ENCODE results near the gene TCHHL1. TPM values are rescaled to one million over a fixed set of nuclear protein-coding genes. Genes with fewer than 3 reads are reported as not detected.
A peak's percentile ranks its signal among the peaks of the same experiment; 100 is the strongest.

TCHHL1 gene
- total RNA-seq, 1 donor from 2014 or later: not detected

GRCh38 chr1:152072311-152072710 lies 16.6 kb downstream of the TCHHL1 start:
- intact Hi-C loops (cut with micrococcal nuclease): no loop called here
- Mint-ChIP-seq H3K4me3 (ENCODE audit: low read depth) (no peak overlapping the region), H3K36me3 (ENCODE audit: low read depth) (no peaks in the 10 kb centered on the region), H3K9me3 (no peaks in the 10 kb centered on the region), H3K27ac (no peak overlapping the region), H3K4me1 (ENCODE audit: low read depth) (no peaks in the 10 kb centered on the region), H3K27me3 (ENCODE audit: low read depth) (peaks cover 40% of the 10 kb centered on the region)
- no peak for DNase-seq (ENCODE audit: low spot score)

DNA sequence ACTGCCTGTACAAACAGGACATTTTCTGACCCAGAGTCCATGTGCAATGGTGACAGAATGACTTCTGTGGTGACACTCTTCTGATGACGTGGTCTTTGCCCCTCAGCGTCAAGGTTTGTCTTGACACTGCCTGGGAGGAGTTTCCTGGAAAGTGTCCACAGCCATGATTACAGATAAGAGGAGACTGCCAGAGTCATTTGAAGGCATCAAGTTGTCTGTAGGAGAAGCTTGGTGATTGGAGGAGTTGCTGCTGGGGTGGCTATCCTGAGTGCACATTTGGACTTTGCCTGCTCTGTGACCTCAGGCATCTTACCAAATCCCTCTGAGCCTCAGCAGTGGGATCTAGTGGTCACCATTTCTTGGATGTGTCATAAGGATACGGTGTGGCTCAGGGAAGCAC lies 17.7 kb downstream of the TCHHL1 start:
- no peaks in the 10 kb centered on the region for H3K9me3 Mint-ChIP-seq
- H3K27ac Mint-ChIP-seq: no peak overlapping the region
- H3K4me3 Mint-ChIP-seq (ENCODE audit: low read depth): no peak overlapping the region
- H3K4me1 Mint-ChIP-seq (ENCODE audit: low read depth): no peaks in the 10 kb centered on the region
- no peaks in the 10 kb centered on the region for H3K36me3 Mint-ChIP-seq (ENCODE audit: low read depth)
- no peak for DNase-seq (ENCODE audit: low spot score)
- peaks cover 48% of the 10 kb centered on the region for H3K27me3 Mint-ChIP-seq (ENCODE audit: low read depth)
- intact Hi-C loops (cut with micrococcal nuclease): no loop called here

GRCh38 chr1:152067929-152068328 lies 20.9 kb downstream of the TCHHL1 start:
- intact Hi-C loops (cut with micrococcal nuclease): no loop called here
- no peaks in the 10 kb centered on the region for H3K36me3 Mint-ChIP-seq (ENCODE audit: low read depth)
- H3K27me3 Mint-ChIP-seq (ENCODE audit: low read depth): peaks cover 41% of the 10 kb centered on the region
- H3K27ac Mint-ChIP-seq: no peak overlapping the region
- no peaks in the 10 kb centered on the region for H3K9me3 Mint-ChIP-seq
- no peak overlapping the region for H3K4me3 Mint-ChIP-seq (ENCODE audit: low read depth)
- DNase-seq (ENCODE audit: low spot score): no peak
- no peaks in the 10 kb centered on the region for H3K4me1 Mint-ChIP-seq (ENCODE audit: low read depth)

DNA sequence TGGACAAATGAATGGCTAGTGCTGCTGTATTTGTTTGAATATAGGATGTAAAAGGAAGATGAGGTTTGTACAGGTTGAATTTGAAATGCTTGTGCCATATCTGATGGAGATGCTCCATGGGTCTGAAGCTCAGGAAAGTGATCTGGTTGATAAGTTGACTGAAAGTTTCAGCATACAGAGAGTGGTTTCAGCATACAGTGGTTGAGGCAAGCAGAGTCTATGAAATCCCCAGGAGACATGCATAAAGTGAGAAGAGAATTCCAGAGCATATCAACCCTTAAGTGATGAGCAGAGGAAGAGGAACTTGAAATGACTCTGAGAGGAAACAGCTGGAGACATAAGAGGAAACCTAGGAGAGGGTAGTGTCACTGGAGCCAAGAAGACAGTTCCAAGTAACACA lies 21.7 kb downstream of the TCHHL1 start:
- DNase-seq (ENCODE audit: low spot score): no peak
- Mint-ChIP-seq H3K9me3 (no peaks in the 10 kb centered on the region), H3K27ac (no peak overlapping the region), H3K27me3 (ENCODE audit: low read depth) (peaks cover 37% of the 10 kb centered on the region), H3K4me1 (ENCODE audit: low read depth) (no peaks in the 10 kb centered on the region), H3K36me3 (ENCODE audit: low read depth) (no peaks in the 10 kb centered on the region), H3K4me3 (ENCODE audit: low read depth) (no peak overlapping the region)
- intact Hi-C loops (cut with micrococcal nuclease): no loop called here

DNA sequence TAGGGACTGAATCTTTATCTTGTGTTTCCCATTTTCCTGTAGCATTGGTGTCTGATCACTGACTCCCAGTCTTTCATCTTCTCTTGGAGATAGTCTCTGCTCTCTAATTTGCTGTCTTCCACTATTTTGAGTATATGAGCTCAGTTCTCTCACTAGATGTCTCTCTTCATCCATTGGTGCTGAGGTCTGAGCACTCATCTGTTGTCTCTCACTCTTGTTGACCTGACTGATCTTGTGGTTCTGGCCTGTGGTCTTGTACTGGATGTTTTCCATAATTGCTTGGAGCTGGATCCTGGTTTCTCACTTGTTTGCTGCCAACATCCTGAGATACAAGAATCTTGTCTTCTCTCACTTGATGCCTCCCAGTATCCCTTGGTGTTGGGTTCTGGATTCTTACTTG lies 26.9 kb downstream of the TCHHL1 start:
- no peaks in the 10 kb centered on the region for H3K4me1 Mint-ChIP-seq (ENCODE audit: low read depth)
- H3K4me3 Mint-ChIP-seq (ENCODE audit: low read depth): no peak overlapping the region
- no peak overlapping the region for H3K27ac Mint-ChIP-seq
- intact Hi-C loops (cut with micrococcal nuclease): no loop called here
- H3K9me3 Mint-ChIP-seq: no peaks in the 10 kb centered on the region
- peaks cover 23% of the 10 kb centered on the region for H3K27me3 Mint-ChIP-seq (ENCODE audit: low read depth)
- no peak for DNase-seq (ENCODE audit: low spot score)
- H3K36me3 Mint-ChIP-seq (ENCODE audit: low read depth): no peaks in the 10 kb centered on the region

DNA sequence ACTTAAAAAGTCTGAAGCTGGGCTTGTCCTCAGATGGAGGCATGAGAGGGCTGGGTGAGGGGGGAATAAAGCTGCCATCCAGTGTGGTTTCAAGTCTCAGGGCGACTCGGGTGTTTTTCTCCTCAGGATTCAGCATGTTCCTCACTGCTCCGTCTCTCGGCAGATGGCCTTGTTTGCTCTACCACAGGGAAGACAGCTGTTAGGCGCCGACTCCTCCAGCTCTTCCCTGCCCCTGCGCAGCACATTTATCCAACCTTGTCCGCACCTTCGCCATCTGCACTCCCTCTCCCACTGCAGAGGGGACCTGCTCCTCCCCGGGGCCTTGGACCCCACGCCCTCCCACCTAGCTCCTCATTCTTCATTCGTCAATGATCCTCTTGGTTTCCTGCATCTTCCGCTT lies 35.5 kb downstream of the TCHHL1 start:
- peaks cover 39% of the 10 kb centered on the region for H3K27me3 Mint-ChIP-seq (ENCODE audit: low read depth)
- H3K4me3 Mint-ChIP-seq (ENCODE audit: low read depth): no peak overlapping the region
- no peaks in the 10 kb centered on the region for H3K36me3 Mint-ChIP-seq (ENCODE audit: low read depth)
- H3K4me1 Mint-ChIP-seq (ENCODE audit: low read depth): peaks cover 9% of the 10 kb centered on the region
- H3K27ac Mint-ChIP-seq: no peak overlapping the region
- intact Hi-C loops (cut with micrococcal nuclease): loop anchor here (2.0 to 5.0 kb wide), 3 partner anchors 59 to 405 kb away; no protein-coding TSS in a partner anchor
- DNase-seq (ENCODE audit: low spot score): no peak
- no peaks in the 10 kb centered on the region for H3K9me3 Mint-ChIP-seq

DNA sequence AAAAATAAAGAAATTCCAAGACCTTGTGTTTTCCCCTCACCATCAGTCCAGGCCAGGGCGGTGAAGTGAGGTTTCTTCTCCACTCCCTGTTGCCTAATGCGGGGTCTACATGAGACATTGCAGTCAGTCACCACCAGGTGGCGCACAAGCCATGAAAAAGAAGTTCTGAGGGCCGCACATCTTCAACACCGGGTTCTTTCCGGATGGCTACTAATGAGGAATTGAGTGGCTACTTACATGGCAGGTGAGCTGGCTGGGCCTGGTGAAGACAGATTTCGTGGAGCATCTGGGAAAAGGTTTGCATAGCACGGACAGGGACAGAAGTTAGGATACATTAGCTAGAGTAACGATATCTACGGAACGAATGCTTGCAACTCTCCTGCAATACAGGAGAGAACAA lies 36.3 kb downstream of the TCHHL1 start:
- Mint-ChIP-seq H3K4me3 (ENCODE audit: low read depth) (no peak overlapping the region), H3K27ac (no peak overlapping the region), H3K36me3 (ENCODE audit: low read depth) (no peaks in the 10 kb centered on the region), H3K9me3 (no peaks in the 10 kb centered on the region), H3K27me3 (ENCODE audit: low read depth) (peaks cover 33% of the 10 kb centered on the region), H3K4me1 (ENCODE audit: low read depth) (peaks cover 16% of the 10 kb centered on the region)
- intact Hi-C loops (cut with micrococcal nuclease): loop anchor here (1.0 to 5.0 kb wide), 4 partner anchors 60 to 406 kb away; no protein-coding TSS in a partner anchor
- peak; percentile 71 for DNase-seq (ENCODE audit: low spot score)

DNA sequence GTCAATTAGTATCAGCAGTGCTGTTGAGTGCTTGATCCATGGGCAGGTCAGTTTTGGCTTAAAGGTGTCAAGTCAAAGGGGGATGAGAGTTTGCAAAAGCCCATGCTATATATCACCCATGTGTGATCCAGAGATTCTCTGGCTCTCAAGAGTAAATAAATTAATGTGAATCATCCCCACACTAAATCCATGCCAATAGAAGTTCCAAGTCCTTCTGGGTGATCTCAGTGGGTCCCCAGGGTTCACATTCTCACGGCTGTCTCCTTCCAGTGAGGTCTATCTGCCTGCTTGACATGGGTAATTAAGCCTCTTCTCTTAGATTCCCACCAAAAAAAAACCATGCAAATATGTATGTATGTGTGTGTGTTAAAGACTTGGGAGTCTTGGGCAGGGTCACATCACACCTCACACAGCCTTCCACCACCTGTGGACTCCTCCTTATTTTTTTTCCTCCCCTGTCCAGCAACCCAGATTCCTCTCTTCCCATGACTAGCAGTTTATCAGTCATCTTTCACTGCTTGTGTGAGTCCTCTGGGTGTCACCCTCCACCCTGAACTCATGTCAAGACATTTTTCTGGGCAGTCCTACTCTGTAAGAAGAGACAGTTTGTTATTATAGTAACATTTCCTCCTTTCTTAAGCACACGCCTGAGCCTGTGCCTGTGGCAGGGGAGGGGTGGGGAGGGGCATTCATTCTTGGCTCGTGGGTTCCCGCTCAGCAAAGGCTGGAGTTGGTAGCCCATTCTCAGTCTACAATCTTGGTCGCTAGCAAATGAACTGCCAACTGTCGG lies 37.8 kb downstream of the TCHHL1 start:
- no peaks in the 10 kb centered on the region for H3K9me3 Mint-ChIP-seq
- H3K27ac Mint-ChIP-seq: no peak overlapping the region
- peaks cover 23% of the 10 kb centered on the region for H3K4me1 Mint-ChIP-seq (ENCODE audit: low read depth)
- H3K4me3 Mint-ChIP-seq (ENCODE audit: low read depth): no peak overlapping the region
- DNase-seq (ENCODE audit: low spot score): no peak
- H3K27me3 Mint-ChIP-seq (ENCODE audit: low read depth): peaks cover 29% of the 10 kb centered on the region
- no peaks in the 10 kb centered on the region for H3K36me3 Mint-ChIP-seq (ENCODE audit: low read depth)
- intact Hi-C loops (cut with micrococcal nuclease): loop anchor here (5.0 kb wide), 2 partner anchors 61 to 296 kb away; no protein-coding TSS in a partner anchor

DNA sequence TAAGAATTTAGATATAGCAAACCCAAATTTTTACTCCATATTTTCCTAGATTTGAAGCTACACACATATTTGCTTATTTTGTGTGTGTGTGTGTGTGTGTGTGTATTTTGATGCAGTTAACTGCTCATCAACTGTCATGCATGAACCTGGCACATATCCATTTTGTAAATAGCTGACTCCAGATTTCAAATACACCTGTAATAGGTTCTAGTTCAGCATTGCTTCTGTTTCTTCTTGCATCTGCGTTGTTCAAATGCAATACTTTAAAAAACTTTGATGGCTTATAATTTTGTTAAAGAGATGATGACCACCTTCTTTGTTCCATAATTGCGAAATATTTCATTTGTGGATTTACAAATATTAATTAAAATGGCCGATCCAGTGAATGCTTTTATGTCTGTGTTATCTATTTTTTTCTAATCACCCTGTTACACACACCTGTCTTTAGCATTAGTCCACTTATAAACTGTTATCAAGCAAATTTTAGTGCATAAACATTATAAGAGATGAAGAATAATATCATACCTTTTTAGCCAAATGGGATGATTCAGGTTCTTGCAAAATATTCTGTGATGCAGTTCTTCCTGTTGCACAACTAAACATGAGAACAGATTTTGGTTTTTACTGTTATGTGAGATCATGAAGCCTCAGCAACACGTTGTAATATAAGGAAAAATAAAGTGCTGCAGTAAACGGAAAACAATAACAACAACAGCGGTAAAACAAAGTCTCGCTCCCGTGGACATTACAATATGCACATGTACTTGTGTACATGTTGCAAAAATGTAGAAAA lies 39.4 kb downstream of the TCHHL1 start:
- Mint-ChIP-seq H3K4me3 (ENCODE audit: low read depth) (no peak overlapping the region), H3K9me3 (no peaks in the 10 kb centered on the region), H3K27ac (peak overlapping the region; percentile 15), H3K36me3 (ENCODE audit: low read depth) (no peaks in the 10 kb centered on the region), H3K27me3 (ENCODE audit: low read depth) (peaks cover 15% of the 10 kb centered on the region), H3K4me1 (ENCODE audit: low read depth) (peaks cover 31% of the 10 kb centered on the region)
- no peak for DNase-seq (ENCODE audit: low spot score)
- intact Hi-C loops (cut with micrococcal nuclease): loop anchor here (2.0 to 5.0 kb wide), 3 partner anchors 63 to 298 kb away; no protein-coding TSS in a partner anchor

DNA sequence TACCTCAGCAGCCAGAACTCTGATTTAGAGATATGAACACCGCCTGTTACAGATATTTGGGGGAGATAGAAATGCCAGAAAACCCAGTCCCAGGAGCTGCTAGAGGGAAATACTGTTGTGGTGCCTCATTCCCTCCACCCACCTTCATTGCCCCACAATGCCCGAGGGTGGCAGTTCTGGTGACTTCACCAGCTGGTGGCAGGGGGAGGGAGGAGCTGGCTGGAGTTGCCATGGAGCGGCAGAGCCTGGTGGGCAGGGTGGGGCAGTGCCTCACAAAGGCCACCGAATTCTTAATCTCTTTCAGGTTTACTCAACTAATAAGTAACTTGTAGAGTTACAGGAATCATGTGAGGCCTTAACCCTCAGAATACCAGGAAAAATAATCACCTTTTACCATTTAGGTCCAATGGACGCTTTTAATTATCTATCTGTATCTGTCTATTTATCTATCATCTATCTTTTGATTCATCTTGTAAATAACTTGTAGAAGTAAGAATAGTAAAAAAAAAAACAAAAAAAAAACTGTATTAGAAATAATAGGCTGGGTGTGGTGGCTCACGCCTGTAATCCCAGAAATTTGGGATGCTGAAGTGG lies 40.4 kb downstream of the TCHHL1 start:
- Mint-ChIP-seq H3K27me3 (ENCODE audit: low read depth) (peaks cover 6% of the 10 kb centered on the region), H3K4me1 (ENCODE audit: low read depth) (peaks cover 31% of the 10 kb centered on the region), H3K4me3 (ENCODE audit: low read depth) (peak overlapping the region; percentile 71), H3K36me3 (ENCODE audit: low read depth) (no peaks in the 10 kb centered on the region), H3K9me3 (no peaks in the 10 kb centered on the region), H3K27ac (peak overlapping the region; percentile 95)
- no peak for DNase-seq (ENCODE audit: low spot score)
- intact Hi-C loops (cut with micrococcal nuclease): loop anchor here (1.0 to 2.0 kb wide), 2 partner anchors 13 to 94 kb away; no protein-coding TSS in a partner anchor

- peak; percentile 88 for DNase-seq (ENCODE audit: low spot score)
- intact Hi-C loops (cut with micrococcal nuclease): loop anchor here (1.0 to 2.0 kb wide), 2 partner anchors 13 to 95 kb away; no protein-coding TSS in a partner anchor
- Mint-ChIP-seq H3K36me3 (ENCODE audit: low read depth) (no peaks in the 10 kb centered on the region), H3K4me3 (ENCODE audit: low read depth) (peak overlapping the region; percentile 71), H3K4me1 (ENCODE audit: low read depth) (peaks cover 31% of the 10 kb centered on the region), H3K27ac (peak overlapping the region; percentile 95), H3K9me3 (no peaks in the 10 kb centered on the region), H3K27me3 (ENCODE audit: low read depth) (peaks cover 2% of the 10 kb centered on the region)
Observed at GRCh38 chr1:152047730-152048415, 41.0 kb downstream of the TCHHL1 start.

DNA sequence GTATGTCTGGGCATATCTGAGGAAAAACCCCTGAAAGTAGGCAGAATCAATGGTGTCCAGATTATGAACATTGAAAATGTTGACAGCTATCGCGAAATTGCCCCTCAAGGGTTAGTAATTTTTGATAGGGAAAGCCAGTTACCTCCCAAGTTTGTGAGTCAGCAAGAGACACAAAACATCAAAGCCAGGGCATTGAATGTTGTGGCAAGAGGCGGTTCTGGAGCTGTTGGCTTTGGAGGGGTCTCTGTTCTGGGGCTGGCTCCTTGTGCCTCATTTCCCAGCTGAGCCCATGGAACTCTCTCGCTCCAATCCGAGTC lies 41.5 kb downstream of the TCHHL1 start:
- DNase-seq (ENCODE audit: low spot score): no peak
- H3K27me3 Mint-ChIP-seq (ENCODE audit: low read depth): no peaks in the 10 kb centered on the region
- no peaks in the 10 kb centered on the region for H3K9me3 Mint-ChIP-seq
- peak overlapping the region; percentile 95 for H3K27ac Mint-ChIP-seq
- peak overlapping the region; percentile 71 for H3K4me3 Mint-ChIP-seq (ENCODE audit: low read depth)
- H3K36me3 Mint-ChIP-seq (ENCODE audit: low read depth): no peaks in the 10 kb centered on the region
- H3K4me1 Mint-ChIP-seq (ENCODE audit: low read depth): peaks cover 29% of the 10 kb centered on the region
- intact Hi-C loops (cut with micrococcal nuclease): no loop called here

Data from activated T-helper 2 cell treated with anti-CD3 and anti-CD28 coated beads, Interferon-gamma antibody, Interleukin-2, Interleukin-4, amounts not matched to agents 10 μg/mL and 5 μg/mL and 100 μg/mL, durations not matched to agents 14 hours and 24 hours and 36 hours (primary cell).